GM18858 (cell line): Measurements from ENCODE around the gene NEBL.

ENCODE experiments used
- ATAC-seq: cut with Tn5 transposase; IDR thresholded peaks from one replicate; pipeline ENCODE4 v1.9.1; 2021; ENCODE audit not compliant: unreplicated experiment

Gene NEBL

GRCh38 chr10:20903635-20904390 lies 6.7 kb upstream of the NEBL start:
- ATAC-seq, result no peak

- ATAC-seq, result no peak
These were observed 4.0 kb upstream of the NEBL start for GRCh38 chr10:20901110-20901509.

- ATAC-seq, result no peak
These were observed 1.9 kb upstream of the NEBL start for GRCh38 chr10:20898866-20899535.

GRCh38 chr10:20893297-20893696 lies 3.8 kb downstream of the NEBL start:
- no peak for ATAC-seq

GRCh38 chr10:20892796-20893195 lies 4.3 kb downstream of the NEBL start:
- no peak for ATAC-seq

GRCh38 chr10:20892011-20892585 lies 5.0 kb downstream of the NEBL start:
- no peak for ATAC-seq

- ATAC-seq, result no peak
These were observed 5.8 kb downstream of the NEBL start for GRCh38 chr10:20891338-20891714.

- no peak for ATAC-seq
These were observed 6.4 kb downstream of the NEBL start for GRCh38 chr10:20890491-20891337.

- no peak for ATAC-seq
These were observed 7.1 kb downstream of the NEBL start for GRCh38 chr10:20890009-20890408.

GRCh38 chr10:20888620-20889330 lies 8.3 kb downstream of the NEBL start:
- no peak for ATAC-seq

GRCh38 chr10:20887706-20888555 lies 9.2 kb downstream of the NEBL start:
- ATAC-seq, result no peak

- ATAC-seq, result no peak
These were observed 11.4 kb downstream of the NEBL start for GRCh38 chr10:20885678-20886077.

- no peak for ATAC-seq
These were observed 13.6 kb downstream of the NEBL start for GRCh38 chr10:20883552-20883951.

- no peak for ATAC-seq
These were observed 15.0 kb downstream of the NEBL start for GRCh38 chr10:20882091-20882490.

GRCh38 chr10:20879136-20879535 lies 18.0 kb downstream of the NEBL start:
- no peak for ATAC-seq

GRCh38 chr10:20877986-20878983 lies 18.8 kb downstream of the NEBL start:
- ATAC-seq, result no peak

GRCh38 chr10:20877554-20877953 lies 19.6 kb downstream of the NEBL start:
- no peak for ATAC-seq

GRCh38 chr10:20874261-20874660 lies 22.9 kb downstream of the NEBL start:
- no peak for ATAC-seq

GRCh38 chr10:20871970-20872369 lies 25.1 kb downstream of the NEBL start:
- ATAC-seq, result no peak
